Suprapubic skin (tissue), 4 donors: ENCODE data around the gene UBE2E2. TPM values are rescaled to one million over a fixed set of nuclear protein-coding genes. Genes with fewer than 3 reads are reported as not detected.
"Not testable (repeated sequence)": the region's sequence is repeated elsewhere in the genome, so short reads cannot be mapped to it uniquely, and the experiment has no call there.

Source experiments
- DNase-seq, 2 donors: peaks; one replicate each; pipeline ENCODE4 v3.0.0-alpha.2; 2019; ENCODE audit warnings: low spot score in 2 of 2
- H3K27ac ChIP-seq: fragments of 200-600 bp; sonication (generic); one replicate; pipeline ENCODE4 v1.5.1; 2019
- H3K27me3 ChIP-seq: fragments of 200-600 bp; sonication (generic); one replicate; pipeline ENCODE4 v1.5.1; 2019
- H3K36me3 ChIP-seq: fragments of 200-600 bp; sonication (generic); one replicate; pipeline ENCODE4 v1.5.1; 2019
- H3K4me1 ChIP-seq: fragments of 200-600 bp; sonication (generic); one replicate; pipeline ENCODE4 v1.5.1; 2019
- H3K4me3 ChIP-seq: fragments of 200-600 bp; sonication (generic); one replicate; pipeline ENCODE4 v1.5.1; 2019; ENCODE audit warnings: mild to moderate bottlenecking
- H3K9me3 ChIP-seq: fragments of 200-600 bp; sonication (generic); one replicate; pipeline ENCODE4 v1.5.1; 2019
- EP300 ChIP-seq: sonication (generic); formaldehyde crosslinking; IDR thresholded peaks from one replicate; pipeline ENCODE4 v1.6.1; 2017; ENCODE audit warnings: antibody characterized with exemption
- POLR2A ChIP-seq, 2 donors: fragments of 450-650 bp; IDR thresholded peaks; one replicate each; pipeline ENCODE4 v1.6.1; 2017; ENCODE audit warnings: antibody characterized with exemption in 2 of 2, mild to moderate bottlenecking in 2 of 2, moderate library complexity in 2 of 2
- POLR2AphosphoS5 ChIP-seq, 3 donors: sonication (generic); formaldehyde crosslinking; IDR thresholded peaks; one replicate each; pipeline ENCODE4 v1.6.1; 2017; ENCODE audit warnings: antibody characterized with exemption in 3 of 3
- WGBS: methylation state at CpG from one replicate; pipeline ENCODE4 v1.1.5; 2018; 5-methylcytosine and 5-hydroxymethylcytosine counted together
- total RNA-seq, 4 donors: library from RNA; depleted of rRNA; stranded (reverse); fragments of >200 nt; gene quantifications; one replicate each; pipeline ENCODE4 v1.1.0, GENCODE V29; 2016
- TF ChIP-seq, protein P1 (sequence below), 2 donors: fragments of 200-600 bp in 1 of 2; fragments of 450-650 bp in 1 of 2; sonication (generic) in 1 of 2; IDR thresholded peaks; one replicate each; pipeline ENCODE4 v1.5.1; 2016 to 2019; ENCODE audit warnings: antibody characterized with exemption in 2 of 2, mild to moderate bottlenecking in 1 of 2, moderate library complexity in 1 of 2

UBE2E2 gene
- total RNA-seq, 4 donors from 2014 or later, result 30.2 to 65.4 (median 34.8) TPM

- Histone ChIP-seq H3K9me3 (no peaks in the 10 kb centered on the region), H3K4me1 (no peaks in the 10 kb centered on the region), H3K4me3 (no peak overlapping the region), H3K27ac (no peak overlapping the region), H3K27me3 (no peaks in the 10 kb centered on the region), H3K36me3 (no peaks in the 10 kb centered on the region)
- TF ChIP-seq, protein P1, sequence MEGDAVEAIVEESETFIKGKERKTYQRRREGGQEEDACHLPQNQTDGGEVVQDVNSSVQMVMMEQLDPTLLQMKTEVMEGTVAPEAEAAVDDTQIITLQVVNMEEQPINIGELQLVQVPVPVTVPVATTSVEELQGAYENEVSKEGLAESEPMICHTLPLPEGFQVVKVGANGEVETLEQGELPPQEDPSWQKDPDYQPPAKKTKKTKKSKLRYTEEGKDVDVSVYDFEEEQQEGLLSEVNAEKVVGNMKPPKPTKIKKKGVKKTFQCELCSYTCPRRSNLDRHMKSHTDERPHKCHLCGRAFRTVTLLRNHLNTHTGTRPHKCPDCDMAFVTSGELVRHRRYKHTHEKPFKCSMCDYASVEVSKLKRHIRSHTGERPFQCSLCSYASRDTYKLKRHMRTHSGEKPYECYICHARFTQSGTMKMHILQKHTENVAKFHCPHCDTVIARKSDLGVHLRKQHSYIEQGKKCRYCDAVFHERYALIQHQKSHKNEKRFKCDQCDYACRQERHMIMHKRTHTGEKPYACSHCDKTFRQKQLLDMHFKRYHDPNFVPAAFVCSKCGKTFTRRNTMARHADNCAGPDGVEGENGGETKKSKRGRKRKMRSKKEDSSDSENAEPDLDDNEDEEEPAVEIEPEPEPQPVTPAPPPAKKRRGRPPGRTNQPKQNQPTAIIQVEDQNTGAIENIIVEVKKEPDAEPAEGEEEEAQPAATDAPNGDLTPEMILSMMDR (IDR thresholded peaks at IDR 0.05), result no peak
- TF ChIP-seq POLR2A (IDR thresholded peaks at IDR 0.05) (no peak), POLR2AphosphoS5 (IDR thresholded peaks at IDR 0.05) (no peak), EP300 (no peak)
- DNase-seq, result no peak
- WGBS, result 32% methylated on average over 13 of the region's 13 CpGs
Measured at GRCh38 chr3:23611737-23612295, 408.7 kb downstream of the UBE2E2 start.

DNA sequence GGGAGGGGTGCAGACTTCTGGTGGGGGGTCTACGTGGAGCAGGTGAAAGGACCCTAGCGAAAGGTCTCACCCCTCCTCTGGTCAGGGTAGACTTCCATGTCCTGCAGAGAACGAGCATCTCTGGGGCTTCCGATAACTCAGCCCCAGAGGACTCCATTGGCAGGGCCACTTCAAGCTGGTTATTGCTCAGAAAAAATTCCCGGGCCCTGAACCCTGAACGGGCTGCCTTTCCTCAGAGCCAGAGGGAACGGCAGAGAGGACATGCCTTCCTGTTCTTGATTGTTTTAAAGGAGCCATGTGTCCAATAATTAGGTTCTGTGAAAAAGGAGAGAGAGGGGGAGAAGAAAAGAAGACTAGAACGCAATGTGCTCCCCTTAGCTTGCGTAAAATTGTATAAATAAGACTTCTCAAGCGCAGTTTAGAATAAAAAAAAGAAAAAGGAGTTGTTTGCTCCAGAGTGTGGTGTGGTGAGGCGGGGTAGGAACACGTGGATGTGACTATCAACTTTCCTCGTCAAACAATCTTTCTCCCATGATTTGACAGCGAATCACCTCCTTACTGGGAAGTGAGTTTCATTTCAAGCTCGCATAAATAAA lies 409.3 kb downstream of the UBE2E2 start:
- no peak overlapping the region for H3K4me3 ChIP-seq
- 56% methylated on average over 15 of the region's 15 CpGs for WGBS

DNA sequence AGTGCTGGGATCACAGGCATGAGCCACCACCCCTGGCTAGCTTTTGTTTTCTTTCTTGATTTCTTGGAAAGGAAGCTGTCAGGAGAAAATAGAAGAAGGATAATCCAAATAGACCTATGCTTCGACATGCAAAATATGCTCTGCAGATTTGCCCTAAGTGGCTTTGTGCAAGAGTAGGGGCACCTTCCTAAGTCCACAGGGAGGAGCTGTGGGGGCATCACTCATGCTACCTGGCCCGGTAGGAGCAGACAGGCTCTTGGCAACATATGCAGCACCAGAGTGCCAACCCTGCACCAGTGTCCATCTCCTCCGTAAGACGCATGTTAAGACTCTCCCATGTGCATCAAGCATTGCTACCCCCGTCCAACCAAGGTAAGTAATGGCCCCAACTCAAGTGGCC lies 411.9 kb downstream of the UBE2E2 start:
- TF ChIP-seq POLR2AphosphoS5 (IDR thresholded peaks at IDR 0.05), result no peak
- no peak for TF ChIP-seq EP300
- TF ChIP-seq POLR2A (IDR thresholded peaks at IDR 0.05), result no peak
- TF ChIP-seq, protein P1 (IDR thresholded peaks at IDR 0.05), result no peak
- Histone ChIP-seq H3K36me3 (no peaks in the 10 kb centered on the region), H3K27me3 (no peaks in the 10 kb centered on the region), H3K4me1 (peaks cover 4% of the 10 kb centered on the region), H3K27ac (no peak overlapping the region), H3K4me3 (no peak overlapping the region), H3K9me3 (no peaks in the 10 kb centered on the region)
- WGBS, result 91% methylated on average over 5 of the region's 5 CpGs
- DNase-seq, result no peak

More for the DNA sequence above, 409.3 kb downstream of the UBE2E2 start:
- Histone ChIP-seq H3K4me1 (no peaks in the 10 kb centered on the region), H3K27me3 (no peaks in the 10 kb centered on the region), H3K36me3 (no peaks in the 10 kb centered on the region), H3K27ac (no peak overlapping the region), H3K9me3 (no peaks in the 10 kb centered on the region)
- DNase-seq, result no peak
- TF ChIP-seq POLR2AphosphoS5 (IDR thresholded peaks at IDR 0.05) (no peak), POLR2A (IDR thresholded peaks at IDR 0.05) (no peak)
- TF ChIP-seq, protein P1 (IDR thresholded peaks at IDR 0.05), result no peak

- not testable (repeated sequence) for H3K4me3 ChIP-seq
- WGBS, result 96% methylated on average over 2 of the region's 2 CpGs
Measured at GRCh38 chr3:23618475-23618874, 415.3 kb downstream of the UBE2E2 start.

DNA sequence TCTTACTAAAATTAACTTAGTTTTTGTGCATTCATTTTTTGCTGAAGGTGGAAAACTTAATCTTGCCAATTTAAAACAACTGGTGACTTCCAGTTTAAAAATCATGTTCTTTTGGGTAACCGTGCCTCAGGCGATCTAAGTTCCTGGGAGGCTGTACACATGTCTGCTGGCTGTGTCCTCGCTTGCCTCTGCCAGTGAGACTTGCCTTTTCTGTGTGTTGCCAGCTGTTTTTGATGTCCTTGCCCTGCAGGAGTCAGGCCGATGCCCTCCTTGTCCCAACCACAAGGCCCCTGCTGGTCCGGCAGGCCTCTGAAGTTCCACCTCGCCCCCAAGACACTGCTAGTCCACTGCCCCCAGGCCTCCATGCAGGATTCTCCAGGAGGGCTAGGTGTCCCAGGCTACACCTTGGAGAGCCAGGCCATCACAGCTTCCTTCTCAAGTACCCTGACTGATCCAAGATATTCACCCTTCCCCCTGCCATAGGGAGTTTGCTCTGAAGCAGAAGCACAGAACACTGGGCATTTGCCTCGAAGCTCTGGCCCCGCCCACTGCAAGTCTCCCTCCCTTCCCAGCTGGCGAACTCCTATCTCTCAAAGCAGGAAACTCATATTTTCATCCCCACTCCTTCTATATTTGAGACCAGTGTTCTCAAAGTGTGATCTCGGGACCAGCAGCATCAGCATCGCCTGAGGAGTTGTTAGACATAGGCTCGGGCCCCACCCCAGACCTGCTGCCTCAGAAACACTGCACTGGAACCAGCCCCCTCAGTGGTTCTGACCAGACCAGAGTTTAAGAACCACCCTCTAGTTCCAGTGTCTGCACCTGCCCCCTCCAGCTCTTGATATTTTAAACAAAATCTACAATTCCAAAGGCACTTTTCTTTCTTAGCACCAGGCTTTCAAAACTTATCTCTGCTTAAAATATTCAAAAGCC lies 416.8 kb downstream of the UBE2E2 start:
- TF ChIP-seq POLR2A (IDR thresholded peaks at IDR 0.05), result no peak
- TF ChIP-seq, protein P1 (IDR thresholded peaks at IDR 0.05), result no peak
- no peak for TF ChIP-seq EP300
- no peak for TF ChIP-seq POLR2AphosphoS5 (IDR thresholded peaks at IDR 0.05)
- Histone ChIP-seq H3K4me3 (no peak overlapping the region), H3K27ac (no peak overlapping the region), H3K27me3 (no peaks in the 10 kb centered on the region), H3K9me3 (no peaks in the 10 kb centered on the region), H3K4me1 (peaks cover 9% of the 10 kb centered on the region), H3K36me3 (no peaks in the 10 kb centered on the region)
- 58% methylated on average over 12 of the region's 12 CpGs for WGBS
- no peak for DNase-seq

More at GRCh38 chr3:23618475-23618874, 415.3 kb downstream of the UBE2E2 start:
- not testable (repeated sequence) for H3K27me3 ChIP-seq, H3K4me1 ChIP-seq, H3K9me3 ChIP-seq, H3K27ac ChIP-seq, DNase-seq, H3K36me3 ChIP-seq
